HepG2 (cell line): Measurements from ENCODE around the gene TRAPPC1. TPM values are rescaled to one million over a fixed set of nuclear protein-coding genes. Genes with fewer than 3 reads are reported as not detected.

ENCODE experiments used
- KLF6 ChIP-seq: IDR thresholded peaks from 2 replicates; pipeline ENCODE4 v1.8.0; 2016; ENCODE audit warnings: missing biosample characterization, missing genetic modification reagents
- MYNN ChIP-seq: sonication (generic); formaldehyde crosslinking; IDR thresholded peaks from 2 replicates; pipeline ENCODE4 v1.4.0; 2020; ENCODE audit warnings: mild to moderate bottlenecking, low read depth, missing genetic modification reagents
- SALL1 ChIP-seq: sonication (generic); formaldehyde crosslinking; IDR thresholded peaks from 2 replicates; pipeline ENCODE4 v1.8.0; 2022; ENCODE audit warnings: mild to moderate bottlenecking, missing genetic modification reagents
- TMF1 ChIP-seq: sonication (generic); formaldehyde crosslinking; IDR thresholded peaks from 2 replicates; pipeline ENCODE4 v1.8.1; 2022; ENCODE audit warnings: low read depth, missing genetic modification reagents
- ZBTB4 ChIP-seq: sonication (generic); formaldehyde crosslinking; IDR thresholded peaks from 2 replicates; pipeline ENCODE4 v1.4.0; 2020; ENCODE audit warnings: missing genetic modification reagents, mild to moderate bottlenecking, borderline replicate concordance
- ZNF296 ChIP-seq: sonication (generic); formaldehyde crosslinking; conservative IDR thresholded peaks from 2 replicates; pipeline ENCODE4 v1.5.0; 2020; ENCODE audit warnings: mild to moderate bottlenecking, missing genetic modification reagents
- ZNF350 ChIP-seq: sonication (generic); formaldehyde crosslinking; IDR thresholded peaks from 2 replicates; pipeline ENCODE4 v1.4.0; 2020; ENCODE audit warnings: mild to moderate bottlenecking, low read depth, missing genetic modification reagents, borderline replicate concordance
- ZNF446 ChIP-seq: sonication (generic); formaldehyde crosslinking; IDR thresholded peaks from 2 replicates; pipeline ENCODE4 v1.5.0; 2020; ENCODE audit warnings: mild to moderate bottlenecking, missing genetic modification reagents
- ZNF619 ChIP-seq: sonication (generic); formaldehyde crosslinking; IDR thresholded peaks from 2 replicates; pipeline ENCODE4 v1.4.0; 2020; ENCODE audit warnings: mild to moderate bottlenecking, missing genetic modification reagents
- ZNF703 ChIP-seq: sonication (generic); formaldehyde crosslinking; IDR thresholded peaks from 2 replicates; pipeline ENCODE4 v1.5.1; 2020; ENCODE audit warnings: missing genetic modification reagents, mild to moderate bottlenecking, moderate library complexity, borderline replicate concordance
- ZSCAN20 ChIP-seq: sonication (generic); formaldehyde crosslinking; IDR thresholded peaks from 2 replicates; pipeline ENCODE4 v1.4.0; 2020; ENCODE audit warnings: missing genetic modification reagents, mild to moderate bottlenecking, borderline replicate concordance
- ZSCAN31 ChIP-seq: sonication (generic); formaldehyde crosslinking; IDR thresholded peaks from 2 replicates; pipeline ENCODE4 v1.5.0; 2020; ENCODE audit warnings: low read depth, mild to moderate bottlenecking, missing genetic modification reagents
- polyA plus RNA-seq, 8 experiments: library from polyadenylated mRNA; depleted of rRNA in 3 of 8; stranded (reverse) in 7 of 8; unstranded in 1 of 8; fragments of >200 nt; fragmentation: Illumina TruSeq in 4 of 8; extraction: Trizol in 4 of 8; gene quantifications; 2 replicates each; pipeline versions ENCODE4 v1.2.1 to v1.2.3, GENCODE V29; 2011 to 2016; ENCODE audit warnings: low read depth in 4 of 8, missing spikeins in 1 of 8, mixed read lengths in 1 of 8; ENCODE audit not compliant: insufficient read depth in 1 of 8
- total RNA-seq, 5 experiments: library from RNA; depleted of rRNA; stranded (reverse); fragments of >200 nt; fragmentation: Illumina TruSeq; extraction: Trizol; gene quantifications; 2 replicates each; pipeline ENCODE4 v1.2.3, GENCODE V29; 2016; ENCODE audit warnings: low read depth in 1 of 5
- TF ChIP-seq, protein P1 (sequence below), 2 experiments: fragments of 450-650 bp in 1 of 2; sonication (generic) in 1 of 2; formaldehyde crosslinking in 1 of 2; IDR thresholded peaks; 2 replicates each; pipeline versions ENCODE4 v1.6.1 to v1.8.0; 2016 to 2022; ENCODE audit warnings: antibody characterized with exemption in 1 of 2, mild to moderate bottlenecking in 1 of 2, missing genetic modification reagents in 1 of 2

TRAPPC1 gene
- total and polyA plus RNA-seq, 2 of the 13 experiments (the other 11 are each of a cell fraction or from before 2014, with no cell fraction given), result 28.1 to 44.9 TPM

DNA sequence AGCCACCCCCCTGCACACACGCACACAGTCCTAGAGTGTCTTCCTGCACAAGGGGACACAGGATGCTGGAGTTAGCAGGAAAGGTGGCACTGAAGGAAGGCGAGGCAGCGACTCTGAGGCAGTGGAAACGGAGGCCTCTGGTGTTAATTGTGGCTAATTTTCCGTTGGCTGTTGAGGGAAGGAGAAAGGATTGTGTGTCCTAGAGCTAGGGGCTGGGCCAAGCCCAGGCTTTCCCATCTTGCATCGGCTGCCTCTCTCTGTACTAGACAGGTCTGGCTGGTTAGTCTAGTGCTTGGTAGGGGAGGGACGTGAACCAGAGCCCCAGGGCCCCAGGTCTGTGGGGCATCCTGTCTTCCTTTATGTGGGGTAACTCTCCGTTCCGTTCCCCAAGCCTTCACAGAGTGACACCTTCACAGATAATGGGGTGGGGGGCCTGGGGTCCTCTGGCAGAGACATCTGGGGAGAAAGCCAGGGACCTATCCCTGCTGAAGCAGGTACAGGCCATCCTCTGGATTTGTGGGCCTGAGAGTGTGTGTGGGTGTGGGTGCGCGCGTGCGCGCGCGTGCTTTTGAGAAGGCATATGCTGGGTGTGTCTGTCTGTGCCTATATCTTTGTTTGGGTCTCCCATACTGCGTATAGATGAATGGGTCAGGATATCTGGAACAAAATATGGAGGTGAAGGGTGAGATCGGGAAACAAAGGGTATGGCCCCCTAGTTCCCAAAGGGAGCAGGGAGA is 43.4 kb downstream of the TRAPPC1 start, which contains the start of gene CHD3 (continued):
- TF ChIP-seq, protein P1, sequence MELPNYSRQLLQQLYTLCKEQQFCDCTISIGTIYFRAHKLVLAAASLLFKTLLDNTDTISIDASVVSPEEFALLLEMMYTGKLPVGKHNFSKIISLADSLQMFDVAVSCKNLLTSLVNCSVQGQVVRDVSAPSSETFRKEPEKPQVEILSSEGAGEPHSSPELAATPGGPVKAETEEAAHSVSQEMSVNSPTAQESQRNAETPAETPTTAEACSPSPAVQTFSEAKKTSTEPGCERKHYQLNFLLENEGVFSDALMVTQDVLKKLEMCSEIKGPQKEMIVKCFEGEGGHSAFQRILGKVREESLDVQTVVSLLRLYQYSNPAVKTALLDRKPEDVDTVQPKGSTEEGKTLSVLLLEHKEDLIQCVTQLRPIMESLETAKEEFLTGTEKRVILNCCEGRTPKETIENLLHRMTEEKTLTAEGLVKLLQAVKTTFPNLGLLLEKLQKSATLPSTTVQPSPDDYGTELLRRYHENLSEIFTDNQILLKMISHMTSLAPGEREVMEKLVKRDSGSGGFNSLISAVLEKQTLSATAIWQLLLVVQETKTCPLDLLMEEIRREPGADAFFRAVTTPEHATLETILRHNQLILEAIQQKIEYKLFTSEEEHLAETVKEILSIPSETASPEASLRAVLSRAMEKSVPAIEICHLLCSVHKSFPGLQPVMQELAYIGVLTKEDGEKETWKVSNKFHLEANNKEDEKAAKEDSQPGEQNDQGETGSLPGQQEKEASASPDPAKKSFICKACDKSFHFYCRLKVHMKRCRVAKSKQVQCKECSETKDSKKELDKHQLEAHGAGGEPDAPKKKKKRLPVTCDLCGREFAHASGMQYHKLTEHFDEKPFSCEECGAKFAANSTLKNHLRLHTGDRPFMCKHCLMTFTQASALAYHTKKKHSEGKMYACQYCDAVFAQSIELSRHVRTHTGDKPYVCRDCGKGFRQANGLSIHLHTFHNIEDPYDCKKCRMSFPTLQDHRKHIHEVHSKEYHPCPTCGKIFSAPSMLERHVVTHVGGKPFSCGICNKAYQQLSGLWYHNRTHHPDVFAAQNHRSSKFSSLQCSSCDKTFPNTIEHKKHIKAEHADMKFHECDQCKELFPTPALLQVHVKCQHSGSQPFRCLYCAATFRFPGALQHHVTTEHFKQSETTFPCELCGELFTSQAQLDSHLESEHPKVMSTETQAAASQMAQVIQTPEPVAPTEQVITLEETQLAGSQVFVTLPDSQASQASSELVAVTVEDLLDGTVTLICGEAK (IDR thresholded peaks at IDR 0.05), result no peak
- TF ChIP-seq, protein P1 (CRISPR knock-in tag; IDR thresholded peaks at IDR 0.05), result 0 out of 2 replicates have a peak, but pooled peaks have one; percentile 52
- TF ChIP-seq SALL1 (CRISPR knock-in tag) (peak; percentile 12; the same call in 1 of the 2 replicates), ZNF350 (CRISPR knock-in tag) (peak; percentile 47; the same call in 1 of the 2 replicates), ZBTB4 (0 out of 2 replicates have a peak, but pooled peaks have one; percentile 10), ZNF703 (0 out of 2 replicates have a peak, but pooled peaks have one; percentile 26), ZSCAN20 (no peak), TMF1 (CRISPR knock-in tag) (0 out of 2 replicates have a peak, but pooled peaks have one; percentile 24), ZNF296 (CRISPR knock-in tag) (no peak), MYNN (CRISPR knock-in tag) (0 out of 2 replicates have a peak, but pooled peaks have one; percentile 4), ZSCAN31 (CRISPR knock-in tag) (0 out of 2 replicates have a peak, but pooled peaks have one; percentile 35), ZNF446 (CRISPR knock-in tag) (peak; percentile 5; the same call in 1 of the 2 replicates), ZNF619 (CRISPR knock-in tag) (peak; percentile 67; the same call in 1 of the 2 replicates), KLF6 (CRISPR knock-in tag) (no peak)
